ENCODE data around the gene MED26.

The MED26 gene

DNA sequence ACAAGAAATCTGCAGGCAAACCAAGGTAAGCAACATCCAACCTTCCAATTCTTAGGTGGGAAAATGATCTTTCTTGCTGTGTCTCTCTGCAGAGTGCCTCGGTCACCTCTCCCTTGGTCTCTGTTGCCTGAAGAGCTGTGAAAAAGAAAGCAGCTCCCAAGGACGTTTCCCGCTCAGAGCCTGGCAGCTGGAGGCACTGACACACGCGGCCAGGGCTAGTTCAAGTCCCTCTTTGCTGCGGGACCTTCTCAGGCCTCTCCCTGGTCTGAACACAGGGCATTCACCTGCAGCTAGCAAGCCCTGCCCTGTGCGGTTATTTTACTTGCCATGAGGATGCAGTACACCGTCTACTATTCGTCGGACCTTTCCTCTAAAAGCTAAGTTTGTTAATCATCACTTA is 3.8 kb downstream of the MED26 start:
- Histone ChIP-seq H3K4me3 (ENCODE audit: low read length) (no peak overlapping the region), H3K36me3 (ENCODE audit: control insufficient read depth, low read depth, low read length) (peaks cover 6% of the 10 kb centered on the region), H3K4me1 (ENCODE audit: control insufficient read depth, low read depth, low read length) (peaks cover 6% of the 10 kb centered on the region), H3K27ac (ENCODE audit: low read length) (no peak overlapping the region), H3K27me3 (ENCODE audit: control insufficient read depth, insufficient read depth, low read length) (no peaks in the 10 kb centered on the region), H3K9ac (ENCODE audit: low read length) (no peak overlapping the region), H3K9me3 (ENCODE audit: control insufficient read depth, low read depth, low read length) (no peaks in the 10 kb centered on the region)

DNA sequence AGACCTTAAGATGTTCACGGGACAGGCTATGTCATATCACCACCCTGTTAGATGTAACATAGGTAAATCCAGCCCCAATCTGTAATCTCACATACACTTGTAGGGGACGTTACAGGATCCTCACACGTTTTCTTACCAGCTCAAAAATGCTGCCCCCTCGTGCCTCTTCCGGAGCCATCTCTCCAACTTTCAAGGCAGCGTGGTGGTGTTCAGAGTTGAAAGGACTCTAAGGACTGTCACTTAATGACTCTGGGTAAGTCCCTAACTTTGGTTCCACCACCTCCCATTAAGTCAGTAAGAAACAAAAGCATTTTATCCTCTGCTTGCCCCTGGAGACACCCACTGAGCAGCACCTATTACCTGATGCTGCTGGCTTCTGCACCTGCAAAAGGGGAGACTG is 4.4 kb downstream of the MED26 start:
- H3K9me3 ChIP-seq (ENCODE audit: control insufficient read depth, low read depth, low read length) = no peaks in the 10 kb centered on the region
- no peak overlapping the region for H3K27ac ChIP-seq (ENCODE audit: low read length)
- peaks cover 6% of the 10 kb centered on the region for H3K36me3 ChIP-seq (ENCODE audit: control insufficient read depth, low read depth, low read length)
- no peak overlapping the region for H3K4me3 ChIP-seq (ENCODE audit: low read length)
- H3K4me1 ChIP-seq (ENCODE audit: control insufficient read depth, low read depth, low read length) = peaks cover 3% of the 10 kb centered on the region
- H3K27me3 ChIP-seq (ENCODE audit: control insufficient read depth, insufficient read depth, low read length) = no peaks in the 10 kb centered on the region
- no peak overlapping the region for H3K9ac ChIP-seq (ENCODE audit: low read length)

DNA sequence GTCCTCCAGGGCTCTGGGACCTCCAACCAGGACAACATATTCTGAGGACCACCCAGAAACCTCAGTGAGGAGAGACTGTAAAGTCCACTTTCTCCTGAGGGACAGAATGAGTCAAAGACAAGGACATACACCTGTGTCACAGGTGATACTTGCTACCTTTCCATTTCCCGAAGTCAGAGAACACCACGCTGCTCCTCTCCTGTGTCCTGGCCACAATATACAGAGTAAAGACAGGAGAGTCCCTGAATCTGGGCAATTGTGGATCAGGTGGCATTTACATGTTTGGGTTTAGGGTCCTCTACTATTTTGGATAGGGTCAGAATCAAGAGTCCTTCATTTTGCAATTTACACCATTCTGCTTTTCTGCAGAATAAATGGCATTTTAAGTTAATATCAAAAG is 4.9 kb downstream of the MED26 start:
- H3K9me3 ChIP-seq (ENCODE audit: control insufficient read depth, low read depth, low read length) = no peaks in the 10 kb centered on the region
- H3K9ac ChIP-seq (ENCODE audit: low read length) = no peak overlapping the region
- H3K4me3 ChIP-seq (ENCODE audit: low read length) = no peak overlapping the region
- H3K27ac ChIP-seq (ENCODE audit: low read length) = no peak overlapping the region
- peaks cover 3% of the 10 kb centered on the region for H3K4me1 ChIP-seq (ENCODE audit: control insufficient read depth, low read depth, low read length)
- H3K36me3 ChIP-seq (ENCODE audit: control insufficient read depth, low read depth, low read length) = peaks cover 6% of the 10 kb centered on the region
- H3K27me3 ChIP-seq (ENCODE audit: control insufficient read depth, insufficient read depth, low read length) = no peaks in the 10 kb centered on the region

DNA sequence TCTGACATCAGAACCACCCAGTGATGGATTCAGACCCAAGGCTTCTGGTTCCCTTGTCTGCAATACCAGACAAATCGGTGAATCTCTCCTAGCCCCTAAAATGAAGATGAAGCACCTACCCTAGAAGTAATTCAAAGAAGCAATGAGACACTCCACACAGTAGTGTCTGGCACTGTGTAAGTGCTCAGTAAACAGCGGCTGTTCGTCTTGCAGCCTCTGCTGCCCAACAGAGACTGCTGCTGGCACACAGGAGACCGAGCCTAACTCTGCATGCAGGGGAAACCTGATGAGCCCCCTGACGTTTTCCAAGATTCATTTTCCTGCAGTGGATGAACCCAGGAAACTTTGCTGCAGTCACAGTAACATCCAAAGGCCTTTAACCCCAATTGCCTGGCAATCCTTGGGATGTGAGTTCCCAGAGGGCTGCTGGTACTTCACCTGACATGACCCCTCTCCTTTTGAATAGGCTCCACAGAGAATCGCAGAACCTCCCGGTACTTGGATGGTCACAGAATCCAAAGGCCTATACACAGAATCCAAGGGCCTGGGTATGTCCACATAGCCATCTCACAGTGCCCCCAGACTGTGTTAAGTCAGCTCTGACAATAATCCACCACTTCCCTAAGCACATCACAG is 6.7 kb downstream of the MED26 start:
- peaks cover under 1% of the 10 kb centered on the region for H3K4me1 ChIP-seq (ENCODE audit: control insufficient read depth, low read depth, low read length)
- H3K36me3 ChIP-seq (ENCODE audit: control insufficient read depth, low read depth, low read length) = peaks cover 6% of the 10 kb centered on the region
- H3K9ac ChIP-seq (ENCODE audit: low read length) = no peak overlapping the region
- H3K27ac ChIP-seq (ENCODE audit: low read length) = no peak overlapping the region
- H3K9me3 ChIP-seq (ENCODE audit: control insufficient read depth, low read depth, low read length) = no peaks in the 10 kb centered on the region
- H3K4me3 ChIP-seq (ENCODE audit: low read length) = no peak overlapping the region
- no peaks in the 10 kb centered on the region for H3K27me3 ChIP-seq (ENCODE audit: control insufficient read depth, insufficient read depth, low read length)

DNA sequence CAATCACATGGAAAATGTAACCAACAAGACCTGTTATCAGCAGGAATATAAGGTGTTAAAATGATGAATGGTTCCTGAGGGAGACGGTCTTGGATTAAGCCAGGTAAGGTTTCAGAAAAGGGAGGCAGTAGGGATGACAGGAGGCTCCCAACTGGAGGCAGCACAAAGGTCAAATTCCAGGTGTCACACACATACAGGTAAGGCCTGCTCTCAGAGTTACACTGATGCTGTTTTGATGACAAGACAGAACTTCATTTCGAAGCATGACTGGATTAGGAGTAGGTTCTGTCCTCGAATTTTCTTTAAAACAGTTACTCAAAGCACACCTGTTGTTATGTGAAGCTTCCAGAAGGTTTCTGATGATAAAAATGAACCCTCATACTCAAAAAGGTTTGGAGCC is 7.4 kb downstream of the MED26 start:
- Histone ChIP-seq H3K9ac (ENCODE audit: low read length) (no peak overlapping the region), H3K36me3 (ENCODE audit: control insufficient read depth, low read depth, low read length) (peaks cover 6% of the 10 kb centered on the region)

DNA sequence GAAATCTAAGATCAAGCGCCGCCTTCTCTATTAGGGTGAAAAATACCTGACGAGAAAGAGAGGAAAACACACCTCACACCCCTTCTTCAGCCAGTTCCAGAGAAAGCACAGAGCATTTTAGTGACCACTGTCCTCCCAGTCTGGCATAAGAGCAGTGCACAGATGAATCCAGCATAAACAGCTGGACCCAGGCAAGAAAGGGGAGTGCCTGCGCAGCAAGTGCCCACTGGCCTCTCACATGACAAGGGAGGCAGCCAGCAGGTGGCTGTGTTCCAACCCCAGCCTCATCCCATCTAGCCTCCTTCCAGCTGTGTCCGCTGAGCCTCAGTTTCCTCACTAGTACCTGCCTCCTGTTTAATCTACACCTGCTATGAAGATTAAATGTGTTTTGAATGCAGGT is 8.0 kb downstream of the MED26 start:
- Histone ChIP-seq H3K27me3 (ENCODE audit: control insufficient read depth, insufficient read depth, low read length) (no peaks in the 10 kb centered on the region), H3K9me3 (ENCODE audit: control insufficient read depth, low read depth, low read length) (no peaks in the 10 kb centered on the region), H3K9ac (ENCODE audit: low read length) (no peak overlapping the region), H3K4me3 (ENCODE audit: low read length) (no peak overlapping the region), H3K27ac (ENCODE audit: low read length) (no peak overlapping the region), H3K4me1 (ENCODE audit: control insufficient read depth, low read depth, low read length) (no peaks in the 10 kb centered on the region), H3K36me3 (ENCODE audit: control insufficient read depth, low read depth, low read length) (peaks cover 6% of the 10 kb centered on the region)

More for the DNA sequence above, 7.4 kb downstream of the MED26 start:
- Histone ChIP-seq H3K27me3 (ENCODE audit: control insufficient read depth, insufficient read depth, low read length) (no peaks in the 10 kb centered on the region), H3K27ac (ENCODE audit: low read length) (no peak overlapping the region), H3K4me3 (ENCODE audit: low read length) (no peak overlapping the region), H3K4me1 (ENCODE audit: control insufficient read depth, low read depth, low read length) (no peaks in the 10 kb centered on the region), H3K9me3 (ENCODE audit: control insufficient read depth, low read depth, low read length) (no peaks in the 10 kb centered on the region)

DNA sequence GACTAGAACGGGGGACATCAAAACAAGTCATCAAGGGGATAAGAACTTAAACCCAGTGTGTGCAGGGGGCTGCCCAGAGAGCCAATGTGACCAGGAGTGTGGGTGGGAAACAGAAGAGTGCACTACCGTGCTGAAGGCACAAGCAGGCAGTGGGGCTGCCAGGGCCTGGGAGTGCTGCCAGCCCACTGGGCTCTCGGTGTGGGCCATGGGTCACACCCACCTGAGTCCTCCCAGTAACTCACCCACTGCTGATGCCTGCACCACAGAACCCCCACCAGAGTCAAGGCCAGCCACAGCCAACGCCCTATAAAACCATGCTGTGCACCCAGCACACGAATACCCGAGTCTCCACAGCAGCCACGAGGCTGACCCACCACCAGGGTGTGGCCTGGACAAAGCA is 8.5 kb downstream of the MED26 start:
- Histone ChIP-seq H3K4me1 (ENCODE audit: control insufficient read depth, low read depth, low read length) (no peaks in the 10 kb centered on the region), H3K9ac (ENCODE audit: low read length) (no peak overlapping the region), H3K4me3 (ENCODE audit: low read length) (no peak overlapping the region), H3K27me3 (ENCODE audit: control insufficient read depth, insufficient read depth, low read length) (no peaks in the 10 kb centered on the region), H3K36me3 (ENCODE audit: control insufficient read depth, low read depth, low read length) (peaks cover 5% of the 10 kb centered on the region), H3K27ac (ENCODE audit: low read length) (no peak overlapping the region), H3K9me3 (ENCODE audit: control insufficient read depth, low read depth, low read length) (no peaks in the 10 kb centered on the region)

DNA sequence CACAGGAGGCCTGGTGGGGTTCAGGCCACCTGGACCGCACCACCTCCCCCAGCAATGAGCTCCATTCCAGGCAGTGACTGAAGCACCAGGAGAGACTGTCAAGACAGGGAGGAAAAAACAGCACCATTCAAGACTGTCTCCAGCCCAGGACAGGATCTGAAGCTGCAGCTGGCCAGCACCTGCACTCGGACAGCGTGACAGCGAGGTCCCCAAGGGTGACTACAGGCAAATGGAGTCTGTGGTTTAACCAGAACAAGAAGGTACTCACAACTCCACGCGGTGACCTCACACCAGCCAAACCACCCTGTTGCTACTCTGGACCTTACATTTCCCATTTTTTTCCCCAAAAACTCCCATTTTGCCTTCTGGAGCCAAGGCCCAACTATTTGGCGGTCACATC is 9.8 kb downstream of the MED26 start:
- H3K4me1 ChIP-seq (ENCODE audit: control insufficient read depth, low read depth, low read length) = no peaks in the 10 kb centered on the region
- no peaks in the 10 kb centered on the region for H3K36me3 ChIP-seq (ENCODE audit: control insufficient read depth, low read depth, low read length)
- no peak overlapping the region for H3K4me3 ChIP-seq (ENCODE audit: low read length)
- H3K27ac ChIP-seq (ENCODE audit: low read length) = no peak overlapping the region
- no peaks in the 10 kb centered on the region for H3K27me3 ChIP-seq (ENCODE audit: control insufficient read depth, insufficient read depth, low read length)
- no peaks in the 10 kb centered on the region for H3K9me3 ChIP-seq (ENCODE audit: control insufficient read depth, low read depth, low read length)
- no peak overlapping the region for H3K9ac ChIP-seq (ENCODE audit: low read length)

DNA sequence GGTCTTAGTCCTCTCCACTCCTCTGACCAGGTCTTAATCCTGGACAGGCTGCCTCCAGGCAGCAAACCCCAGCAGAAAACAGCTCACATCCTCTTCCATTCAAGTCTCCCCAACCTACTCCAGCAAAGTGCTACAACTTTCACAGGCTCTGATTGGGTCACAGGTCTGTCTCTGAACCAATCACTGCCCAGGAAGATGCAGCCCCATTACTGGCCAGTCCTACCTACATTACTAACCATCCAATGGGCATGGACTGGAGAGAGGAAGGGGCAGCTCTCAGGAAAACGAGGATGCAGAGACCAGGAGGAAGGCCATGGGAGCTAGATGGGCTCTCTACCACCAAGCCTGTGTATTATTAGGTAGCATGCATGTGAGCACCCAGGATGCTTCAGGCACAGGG is 12.2 kb downstream of the MED26 start:
- Histone ChIP-seq H3K36me3 (ENCODE audit: control insufficient read depth, low read depth, low read length) (no peaks in the 10 kb centered on the region), H3K9me3 (ENCODE audit: control insufficient read depth, low read depth, low read length) (no peaks in the 10 kb centered on the region), H3K9ac (ENCODE audit: low read length) (no peak overlapping the region), H3K4me1 (ENCODE audit: control insufficient read depth, low read depth, low read length) (no peaks in the 10 kb centered on the region), H3K27me3 (ENCODE audit: control insufficient read depth, insufficient read depth, low read length) (no peaks in the 10 kb centered on the region), H3K27ac (ENCODE audit: low read length) (no peak overlapping the region), H3K4me3 (ENCODE audit: low read length) (no peak overlapping the region)

DNA sequence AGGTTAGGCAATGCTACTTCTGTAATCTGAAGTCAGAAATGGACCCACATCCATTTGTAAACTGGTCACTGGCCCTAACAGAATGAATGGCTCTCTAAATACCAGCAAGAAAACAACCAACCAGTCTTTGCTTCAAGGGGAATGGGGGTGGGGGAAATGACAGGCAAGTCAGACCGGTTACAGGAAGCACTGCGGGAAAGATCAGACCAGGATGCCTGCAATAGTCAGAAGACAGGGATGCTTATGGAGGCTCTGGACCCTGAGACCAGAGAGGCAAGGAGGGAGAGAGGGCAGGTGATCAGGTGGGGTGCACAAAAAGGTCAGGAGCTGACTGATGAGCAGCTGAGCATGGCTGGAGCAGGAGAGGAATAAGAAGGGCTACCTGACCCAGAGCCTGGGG is 13.1 kb downstream of the MED26 start:
- Histone ChIP-seq H3K36me3 (ENCODE audit: control insufficient read depth, low read depth, low read length) (no peaks in the 10 kb centered on the region), H3K9me3 (ENCODE audit: control insufficient read depth, low read depth, low read length) (no peaks in the 10 kb centered on the region), H3K9ac (ENCODE audit: low read length) (no peak overlapping the region), H3K4me1 (ENCODE audit: control insufficient read depth, low read depth, low read length) (no peaks in the 10 kb centered on the region), H3K27me3 (ENCODE audit: control insufficient read depth, insufficient read depth, low read length) (no peaks in the 10 kb centered on the region), H3K27ac (ENCODE audit: low read length) (no peak overlapping the region), H3K4me3 (ENCODE audit: low read length) (no peak overlapping the region)

DNA sequence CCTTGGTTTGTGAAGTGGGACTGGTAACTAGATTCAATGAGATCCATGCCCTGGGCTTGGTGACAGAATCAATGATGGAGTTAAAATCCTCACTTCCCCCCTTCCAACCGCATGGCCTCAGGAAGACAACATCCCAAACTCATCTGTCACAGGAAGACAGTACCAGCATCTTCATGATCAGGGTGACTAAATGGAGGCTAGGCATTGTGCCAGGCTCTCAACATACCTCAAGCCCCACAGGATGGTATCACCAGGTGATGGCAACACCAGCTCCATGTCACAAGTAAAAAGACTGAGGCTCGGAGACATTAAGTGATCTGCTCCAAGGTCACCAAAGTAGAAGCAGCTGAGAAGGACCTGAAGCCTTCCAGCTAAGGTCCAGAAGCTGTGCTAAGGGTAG is 14.2 kb downstream of the MED26 start:
- H3K9me3 ChIP-seq (ENCODE audit: control insufficient read depth, low read depth, low read length) = no peaks in the 10 kb centered on the region
- no peak overlapping the region for H3K9ac ChIP-seq (ENCODE audit: low read length)
- no peaks in the 10 kb centered on the region for H3K36me3 ChIP-seq (ENCODE audit: control insufficient read depth, low read depth, low read length)
- H3K4me3 ChIP-seq (ENCODE audit: low read length) = no peak overlapping the region
- no peak overlapping the region for H3K27ac ChIP-seq (ENCODE audit: low read length)
- no peaks in the 10 kb centered on the region for H3K4me1 ChIP-seq (ENCODE audit: control insufficient read depth, low read depth, low read length)
- no peaks in the 10 kb centered on the region for H3K27me3 ChIP-seq (ENCODE audit: control insufficient read depth, insufficient read depth, low read length)

DNA sequence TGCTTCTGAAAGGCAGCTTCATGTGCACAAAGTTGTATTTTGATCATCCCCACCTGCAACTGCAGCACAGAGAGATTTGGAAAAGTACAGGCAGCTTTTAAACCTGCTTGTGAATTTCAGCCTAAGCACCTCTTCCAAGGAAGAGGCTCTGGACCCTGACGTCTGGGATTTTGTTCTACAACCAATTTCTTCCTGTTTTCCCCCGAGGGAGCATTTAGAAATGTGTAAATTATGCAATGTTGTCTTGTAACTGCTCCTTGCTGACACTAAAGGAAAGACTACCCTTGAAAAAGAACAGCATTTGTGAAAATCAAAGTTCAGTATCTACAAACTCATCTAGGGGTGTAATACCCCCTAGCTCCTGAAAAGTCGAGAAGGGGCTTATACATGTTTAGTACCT is 15.4 kb downstream of the MED26 start:
- no peak overlapping the region for H3K4me3 ChIP-seq (ENCODE audit: low read length)
- H3K27ac ChIP-seq (ENCODE audit: low read length) = no peak overlapping the region
- H3K27me3 ChIP-seq (ENCODE audit: control insufficient read depth, insufficient read depth, low read length) = no peaks in the 10 kb centered on the region
- H3K36me3 ChIP-seq (ENCODE audit: control insufficient read depth, low read depth, low read length) = no peaks in the 10 kb centered on the region
- H3K9me3 ChIP-seq (ENCODE audit: control insufficient read depth, low read depth, low read length) = no peaks in the 10 kb centered on the region
- H3K9ac ChIP-seq (ENCODE audit: low read length) = no peak overlapping the region
- no peaks in the 10 kb centered on the region for H3K4me1 ChIP-seq (ENCODE audit: control insufficient read depth, low read depth, low read length)

Measured in iPS-18a (cell line).